ENCODE results near the gene MROH9.

Gene MROH9

GRCh38 chr1:171081314-171081753 lies 146.0 kb downstream of the MROH9 start:
- no peak for DNase-seq (ENCODE audit: low read depth in 2 of 3, low spot score in 1 of 3)

GRCh38 chr1:171081763-171082201 lies 146.4 kb downstream of the MROH9 start:
- DNase-seq (ENCODE audit: low read depth in 2 of 3, low spot score in 1 of 3): no peak

GRCh38 chr1:171082606-171083005 lies 147.3 kb downstream of the MROH9 start:
- DNase-seq (ENCODE audit: low read depth in 2 of 3, low spot score in 1 of 3): no peak

- DNase-seq (ENCODE audit: low read depth in 2 of 3, low spot score in 1 of 3): no peak
These were observed 147.9 kb downstream of the MROH9 start for GRCh38 chr1:171083222-171083621.

GRCh38 chr1:171084091-171084490 lies 148.8 kb downstream of the MROH9 start:
- DNase-seq (ENCODE audit: low read depth in 2 of 3, low spot score in 1 of 3): no peak

- no peak for DNase-seq (ENCODE audit: low read depth in 2 of 3, low spot score in 1 of 3)
These were observed 149.5 kb downstream of the MROH9 start for GRCh38 chr1:171084870-171085269.

GRCh38 chr1:171087896-171088295 lies 152.6 kb downstream of the MROH9 start:
- no peak for DNase-seq (ENCODE audit: low read depth in 2 of 3, low spot score in 1 of 3)

- DNase-seq (ENCODE audit: low read depth in 2 of 3, low spot score in 1 of 3): no peak
These were observed 155.3 kb downstream of the MROH9 start, which contains the start of gene FMO3 for GRCh38 chr1:171090604-171091003. FMO3 (plus strand) TSS chr1:171090905; CDS start chr1:171092659, 1,754 bp downstream.

- no peak for DNase-seq (ENCODE audit: low read depth in 2 of 3, low spot score in 1 of 3)
These were observed 168.5 kb downstream of the MROH9 start for GRCh38 chr1:171103862-171104261.

- DNase-seq (ENCODE audit: low read depth in 2 of 3, low spot score in 1 of 3): no peak
These were observed 172.1 kb downstream of the MROH9 start for GRCh38 chr1:171107262-171107940.

- no peak for DNase-seq (ENCODE audit: low read depth in 2 of 3, low spot score in 1 of 3)
These were observed 172.6 kb downstream of the MROH9 start for GRCh38 chr1:171107969-171108368.

GRCh38 chr1:171109966-171110365 lies 174.6 kb downstream of the MROH9 start:
- no peak for DNase-seq (ENCODE audit: low read depth in 2 of 3, low spot score in 1 of 3)

- DNase-seq (ENCODE audit: low read depth in 2 of 3, low spot score in 1 of 3): no peak
These were observed 175.4 kb downstream of the MROH9 start for GRCh38 chr1:171110621-171111326.

- DNase-seq (ENCODE audit: low read depth in 2 of 3, low spot score in 1 of 3): no peak
These were observed 176.8 kb downstream of the MROH9 start for GRCh38 chr1:171112119-171112518.

- DNase-seq (ENCODE audit: low read depth in 2 of 3, low spot score in 1 of 3): no peak
These were observed 178.0 kb downstream of the MROH9 start for GRCh38 chr1:171113382-171113781.

Data from stimulated activated CD4-positive, alpha-beta T cell treated with anti-CD3 and anti-CD28 coated beads, Interleukin-12 subunit alpha, Interleukin-12 subunit beta, amount 100 ng/mL, for 48 hours (primary cell).